Caco-2 (cell line): ENCODE data around the gene PLEKHG4B. TPM values are rescaled to one million over a fixed set of nuclear protein-coding genes. Genes with fewer than 3 reads are reported as not detected.

Experiments
- BruUV-seq: library from RNA; stranded (reverse); fragments of 400-500 nt; replicated peaks from 2 replicates; lab custom pipeline; 2021; lab: Mats Ljungman, UMichigan
- CTCF ChIA-PET: fragments of 300-600 bp; sonication (Branson Sonifier 250); formaldehyde crosslinking; loops from one replicate; lab custom pipeline; 2022; ENCODE audit warnings: antibody characterized with exemption; lab: Charles Lee
- POLR2A ChIA-PET: fragments of 300-600 bp; sonication (Branson Sonifier 250); formaldehyde crosslinking; loops from one replicate; lab custom pipeline; 2022; ENCODE audit warnings: antibody characterized with exemption; lab: Charles Lee
- DNase-seq, 2 experiments: peaks; one replicate each; pipeline versions ENCODE4 v3.0.0 to v3.0.0-alpha.2; 2020 to 2022
- H3K27me3 ChIP-seq: replicated peaks from 2 replicates; pipeline ENCODE4 v1.6.0; 2011; ENCODE audit warnings: low read length; ENCODE audit not compliant: control insufficient read depth, insufficient read depth
- H3K36me3 ChIP-seq: 2 replicates; pipeline ENCODE4 v1.5.1; 2011; ENCODE audit warnings: low read length; ENCODE audit not compliant: control insufficient read depth, insufficient read depth
- H3K4me1 ChIP-seq: fragments of 250-450 bp; sonication (Bioruptor Pico); 2 replicates; pipeline ENCODE4 v1.5.1; 2020; ENCODE audit warnings: mild to moderate bottlenecking
- H3K4me3 ChIP-seq: 2 replicates; pipeline ENCODE4 v1.5.1; 2011; ENCODE audit warnings: low read depth, mild to moderate bottlenecking, control low read depth, low read length
- H3K9me3 ChIP-seq: fragments of 250-450 bp; sonication (Bioruptor Pico); 2 replicates; pipeline ENCODE4 v1.5.1; 2020; ENCODE audit warnings: mild to moderate bottlenecking, moderate library complexity
- H3K27ac Mint-ChIP-seq: one replicate; pipeline ENCODE4 v1.8.0; 2022; ENCODE audit warnings: mixed read lengths; ENCODE audit not compliant: unreplicated experiment
- H3K27me3 Mint-ChIP-seq: one replicate; pipeline ENCODE4 v1.8.0; 2022; ENCODE audit warnings: mixed read lengths; ENCODE audit not compliant: insufficient read depth, unreplicated experiment
- H3K36me3 Mint-ChIP-seq: one replicate; pipeline ENCODE4 v1.8.0; 2022; ENCODE audit warnings: mild to moderate bottlenecking, mixed read lengths; ENCODE audit not compliant: insufficient read depth, unreplicated experiment
- H3K4me1 Mint-ChIP-seq: one replicate; pipeline ENCODE4 v1.8.0; 2022; ENCODE audit warnings: low read depth, mixed read lengths; ENCODE audit not compliant: unreplicated experiment
- H3K4me3 Mint-ChIP-seq: one replicate; pipeline ENCODE4 v1.8.0; 2022; ENCODE audit warnings: mild to moderate bottlenecking, moderate library complexity, mixed read lengths; ENCODE audit not compliant: unreplicated experiment
- H3K9me3 Mint-ChIP-seq: one replicate; pipeline ENCODE4 v1.8.0; 2022; ENCODE audit warnings: mixed read lengths; ENCODE audit not compliant: unreplicated experiment
- intact Hi-C: fragments of 100-400 bp; cut with micrococcal nuclease; formaldehyde crosslinking; loops from one replicate; pipeline ENCODE4 v1.10.0; 2022; ENCODE audit not compliant: unreplicated experiment
- total RNA-seq: library from RNA; stranded (reverse); gene quantifications from 2 replicates; pipeline ENCODE4 v1.2.3, GENCODE V29; 2022
- TF ChIP-seq, protein P1 (sequence below), 2 experiments: fragments of 200-600 bp in 1 of 2; IDR thresholded peaks; 1 replicate in 1 of 2; 2 replicates in 1 of 2; pipeline versions ENCODE4 v1.5.1 to v1.8.0; 2011 to 2022; ENCODE audit warnings: antibody characterized with exemption in 1 of 2, control low read depth in 1 of 2, inconsistent platforms in 1 of 2, low read depth in 1 of 2, low read length in 1 of 2, mild to moderate bottlenecking in 1 of 2, moderate library complexity in 1 of 2; ENCODE audit not compliant: insufficient read depth in 1 of 2, severe bottlenecking in 1 of 2, unreplicated experiment in 1 of 2

The PLEKHG4B gene
- total RNA-seq, 1 experiment from 2014 or later, result 15.0 TPM

DNA sequence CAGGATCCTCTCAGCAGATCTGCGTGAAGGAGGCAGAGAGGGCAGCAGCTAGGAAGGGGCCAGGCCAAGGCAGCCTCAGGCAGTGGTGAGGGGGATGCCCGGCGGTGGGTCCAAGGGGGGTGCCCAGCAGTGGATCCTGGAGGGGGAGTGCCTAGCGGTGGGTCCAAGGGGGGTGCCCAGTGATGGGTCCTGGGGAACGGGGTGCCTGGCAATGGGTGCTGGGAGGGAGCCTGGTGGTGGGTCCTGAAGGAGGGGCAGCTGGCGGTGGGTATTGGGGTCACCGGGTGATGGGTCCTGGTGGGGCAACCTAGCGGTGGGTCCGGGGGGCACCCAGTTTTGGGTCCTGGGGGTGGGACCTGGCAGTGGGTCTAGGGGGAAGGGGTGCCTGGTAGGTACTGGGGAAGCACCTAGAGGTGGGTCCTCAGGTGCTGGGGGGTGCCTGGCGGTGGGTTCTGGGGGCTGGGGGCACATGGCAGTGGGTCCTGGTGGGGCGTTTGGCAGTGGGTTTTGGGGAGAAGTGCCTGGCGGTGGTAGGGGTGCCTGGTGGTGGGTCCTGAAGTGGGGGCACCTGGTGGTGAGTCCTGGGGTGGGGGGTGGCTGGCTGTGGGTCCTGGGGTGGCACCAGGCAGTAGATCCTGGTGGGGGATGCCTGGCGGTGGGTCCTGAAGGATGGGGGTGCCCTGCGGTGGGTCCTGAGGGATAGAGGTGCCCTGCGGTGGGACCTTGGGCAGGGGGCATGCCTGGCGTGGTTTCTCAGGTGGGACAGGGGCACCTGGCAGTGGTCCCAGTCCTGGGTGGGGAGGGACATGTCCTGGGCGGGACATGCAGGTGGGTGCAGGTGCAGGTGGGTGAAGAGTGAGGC is 101.2 kb downstream of the PLEKHG4B start:
- no peak overlapping the region for H3K27ac Mint-ChIP-seq
- ChIA-PET CTCF (no interaction called here), POLR2A (no interaction called here)

DNA sequence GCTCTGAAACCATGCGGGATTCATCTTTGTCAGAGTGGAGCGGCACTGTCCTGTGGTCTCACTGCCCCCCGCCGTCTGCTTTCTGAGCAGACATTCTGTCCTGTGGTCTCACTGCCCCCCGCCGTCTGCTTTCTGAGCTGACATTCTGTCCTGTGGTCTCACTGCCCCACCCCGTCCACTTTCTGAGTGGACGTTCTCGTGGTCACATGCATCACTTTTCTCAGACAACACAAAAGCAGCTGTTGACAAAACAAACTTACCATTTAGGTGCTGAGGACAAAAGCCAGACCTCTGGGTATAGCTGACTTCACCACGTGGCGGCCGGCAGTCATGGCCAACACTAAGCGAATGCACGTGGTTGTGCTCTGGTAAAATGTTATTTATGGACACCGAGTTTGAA is 102.1 kb downstream of the PLEKHG4B start:
- Histone ChIP-seq H3K4me3 (no peak overlapping the region), H3K36me3 (no peaks in the 10 kb centered on the region), H3K27me3 (no peaks in the 10 kb centered on the region), H3K9me3 (no peaks in the 10 kb centered on the region), H3K4me1 (no peaks in the 10 kb centered on the region)
- Mint-ChIP-seq H3K36me3 (peaks cover 2% of the 10 kb centered on the region), H3K27me3 (no peaks in the 10 kb centered on the region), H3K4me3 (no peak overlapping the region), H3K4me1 (peaks cover 8% of the 10 kb centered on the region), H3K9me3 (no peaks in the 10 kb centered on the region), H3K27ac (no peak overlapping the region)
- no peak for DNase-seq
- no TSS peak for BruUV-seq
- CTCF ChIA-PET, result no interaction called here
- POLR2A ChIA-PET, result no interaction called here
- TF ChIP-seq, protein P1, sequence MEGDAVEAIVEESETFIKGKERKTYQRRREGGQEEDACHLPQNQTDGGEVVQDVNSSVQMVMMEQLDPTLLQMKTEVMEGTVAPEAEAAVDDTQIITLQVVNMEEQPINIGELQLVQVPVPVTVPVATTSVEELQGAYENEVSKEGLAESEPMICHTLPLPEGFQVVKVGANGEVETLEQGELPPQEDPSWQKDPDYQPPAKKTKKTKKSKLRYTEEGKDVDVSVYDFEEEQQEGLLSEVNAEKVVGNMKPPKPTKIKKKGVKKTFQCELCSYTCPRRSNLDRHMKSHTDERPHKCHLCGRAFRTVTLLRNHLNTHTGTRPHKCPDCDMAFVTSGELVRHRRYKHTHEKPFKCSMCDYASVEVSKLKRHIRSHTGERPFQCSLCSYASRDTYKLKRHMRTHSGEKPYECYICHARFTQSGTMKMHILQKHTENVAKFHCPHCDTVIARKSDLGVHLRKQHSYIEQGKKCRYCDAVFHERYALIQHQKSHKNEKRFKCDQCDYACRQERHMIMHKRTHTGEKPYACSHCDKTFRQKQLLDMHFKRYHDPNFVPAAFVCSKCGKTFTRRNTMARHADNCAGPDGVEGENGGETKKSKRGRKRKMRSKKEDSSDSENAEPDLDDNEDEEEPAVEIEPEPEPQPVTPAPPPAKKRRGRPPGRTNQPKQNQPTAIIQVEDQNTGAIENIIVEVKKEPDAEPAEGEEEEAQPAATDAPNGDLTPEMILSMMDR (IDR thresholded peaks at IDR 0.05; ENCODE audit: insufficient read depth in 1 of 2, low read depth in 1 of 2, low read length in 1 of 2, severe bottlenecking in 1 of 2, unreplicated experiment in 1 of 2), result no peak
- intact Hi-C loops, result no loop called here

More for the DNA sequence above, 101.2 kb downstream of the PLEKHG4B start:
- Histone ChIP-seq H3K36me3 (no peaks in the 10 kb centered on the region), H3K27me3 (no peaks in the 10 kb centered on the region), H3K9me3 (no peaks in the 10 kb centered on the region), H3K4me1 (no peaks in the 10 kb centered on the region), H3K4me3 (no peak overlapping the region)
- Mint-ChIP-seq H3K4me1 (peaks cover 8% of the 10 kb centered on the region), H3K36me3 (peaks cover 6% of the 10 kb centered on the region), H3K9me3 (no peaks in the 10 kb centered on the region), H3K4me3 (no peak overlapping the region), H3K27me3 (no peaks in the 10 kb centered on the region)
- DNase-seq, result no peak
- TF ChIP-seq, protein P1 (IDR thresholded peaks at IDR 0.05; ENCODE audit: insufficient read depth in 1 of 2, low read depth in 1 of 2, low read length in 1 of 2, severe bottlenecking in 1 of 2, unreplicated experiment in 1 of 2), result no peak
- intact Hi-C loops, result no loop called here
- BruUV-seq, result no TSS peak

DNA sequence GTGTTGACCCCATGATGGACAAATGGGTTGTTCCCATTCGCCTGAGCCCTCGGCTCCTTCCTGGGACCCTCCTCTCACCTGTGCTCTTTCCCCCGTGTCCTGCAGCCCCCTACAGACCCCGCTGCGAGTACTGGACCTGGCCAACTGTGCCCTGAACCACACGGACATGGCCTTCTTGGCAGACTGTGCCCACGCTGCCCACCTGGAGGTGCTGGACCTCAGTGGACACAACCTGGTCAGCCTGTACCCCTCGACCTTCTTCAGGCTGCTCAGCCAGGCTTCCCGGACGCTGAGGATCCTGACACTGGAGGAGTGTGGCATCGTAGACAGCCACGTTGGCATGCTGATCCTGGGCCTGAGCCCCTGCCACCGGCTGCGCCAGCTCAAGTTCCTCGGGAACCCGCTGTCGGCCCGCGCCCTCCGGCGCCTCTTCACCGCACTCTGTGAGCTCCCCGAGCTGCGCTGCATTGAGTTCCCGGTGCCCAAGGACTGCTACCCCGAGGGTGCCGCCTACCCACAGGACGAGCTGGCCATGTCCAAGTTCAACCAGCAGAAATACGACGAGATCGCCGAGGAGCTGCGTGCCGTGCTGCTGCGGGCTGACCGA is 102.7 kb downstream of the PLEKHG4B start:
- no peak overlapping the region for H3K4me3 Mint-ChIP-seq
- H3K4me1 Mint-ChIP-seq, result peaks cover 8% of the 10 kb centered on the region
- H3K4me1 ChIP-seq, result no peaks in the 10 kb centered on the region
- H3K9me3 Mint-ChIP-seq, result no peaks in the 10 kb centered on the region
- H3K36me3 Mint-ChIP-seq, result peaks cover 6% of the 10 kb centered on the region
- no peak for DNase-seq
- no peak overlapping the region for H3K4me3 ChIP-seq
- ChIA-PET CTCF (no interaction called here), POLR2A (no interaction called here)
- no peaks in the 10 kb centered on the region for H3K9me3 ChIP-seq
- intact Hi-C loops, result no loop called here
- no TSS peak for BruUV-seq
- H3K36me3 ChIP-seq, result no peaks in the 10 kb centered on the region
- peak overlapping the region; percentile 30 for H3K27ac Mint-ChIP-seq
- no peaks in the 10 kb centered on the region for H3K27me3 ChIP-seq
- no peaks in the 10 kb centered on the region for H3K27me3 Mint-ChIP-seq
- TF ChIP-seq, protein P1 (IDR thresholded peaks at IDR 0.05; ENCODE audit: insufficient read depth in 1 of 2, low read depth in 1 of 2, low read length in 1 of 2, severe bottlenecking in 1 of 2, unreplicated experiment in 1 of 2), result no peak
